Transverse colon (tissue), 4 donors: ENCODE data around the gene SCGB1C1.
"Not testable (repeated sequence)": the region's sequence is repeated elsewhere in the genome, so short reads cannot be mapped to it uniquely, and the experiment has no call there.

Source experiments
- POLR2AphosphoS5 ChIP-seq, 3 donors: sonication (generic); formaldehyde crosslinking; IDR thresholded peaks; one replicate each; pipeline ENCODE4 v1.6.1; 2016; ENCODE audit warnings: antibody characterized with exemption in 3 of 3
- TF ChIP-seq, protein P1 (sequence below), 5 experiments: fragments of 200-600 bp in 3 of 5; fragments of 450-650 bp in 2 of 5; sonication (generic) in 3 of 5; IDR thresholded peaks; 1 replicate in 2 of 5; 2 replicates in 3 of 5; pipeline ENCODE4 v1.5.1; 2016 to 2017; ENCODE audit warnings: antibody characterized with exemption in 5 of 5, inconsistent platforms in 3 of 5, mild to moderate bottlenecking in 2 of 5, moderate library complexity in 1 of 5

DNA sequence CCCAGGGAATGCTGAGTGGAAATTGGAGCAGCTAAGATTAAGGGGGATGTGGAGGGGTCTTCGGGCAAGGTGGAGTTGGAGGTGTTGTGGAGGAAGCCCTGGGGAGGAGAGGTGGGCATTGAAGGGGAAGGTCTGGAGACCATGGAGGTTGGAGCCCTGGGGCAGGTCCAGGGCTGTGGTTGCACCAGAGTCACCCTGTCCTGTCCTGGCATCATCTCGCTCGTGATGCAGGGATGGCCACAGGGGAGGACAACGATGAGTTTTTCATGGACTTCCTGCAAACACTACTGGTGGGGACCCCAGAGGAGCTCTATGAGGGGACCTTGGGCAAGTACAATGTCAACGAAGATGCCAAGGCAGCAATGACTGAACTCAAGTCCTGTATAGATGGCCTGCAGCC lies 603 bp downstream of the SCGB1C1 start:
- TF ChIP-seq, protein P1, sequence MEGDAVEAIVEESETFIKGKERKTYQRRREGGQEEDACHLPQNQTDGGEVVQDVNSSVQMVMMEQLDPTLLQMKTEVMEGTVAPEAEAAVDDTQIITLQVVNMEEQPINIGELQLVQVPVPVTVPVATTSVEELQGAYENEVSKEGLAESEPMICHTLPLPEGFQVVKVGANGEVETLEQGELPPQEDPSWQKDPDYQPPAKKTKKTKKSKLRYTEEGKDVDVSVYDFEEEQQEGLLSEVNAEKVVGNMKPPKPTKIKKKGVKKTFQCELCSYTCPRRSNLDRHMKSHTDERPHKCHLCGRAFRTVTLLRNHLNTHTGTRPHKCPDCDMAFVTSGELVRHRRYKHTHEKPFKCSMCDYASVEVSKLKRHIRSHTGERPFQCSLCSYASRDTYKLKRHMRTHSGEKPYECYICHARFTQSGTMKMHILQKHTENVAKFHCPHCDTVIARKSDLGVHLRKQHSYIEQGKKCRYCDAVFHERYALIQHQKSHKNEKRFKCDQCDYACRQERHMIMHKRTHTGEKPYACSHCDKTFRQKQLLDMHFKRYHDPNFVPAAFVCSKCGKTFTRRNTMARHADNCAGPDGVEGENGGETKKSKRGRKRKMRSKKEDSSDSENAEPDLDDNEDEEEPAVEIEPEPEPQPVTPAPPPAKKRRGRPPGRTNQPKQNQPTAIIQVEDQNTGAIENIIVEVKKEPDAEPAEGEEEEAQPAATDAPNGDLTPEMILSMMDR (IDR thresholded peaks at IDR 0.05): not testable (repeated sequence)
- not testable (repeated sequence) for TF ChIP-seq POLR2AphosphoS5 (IDR thresholded peaks at IDR 0.05)
